ENCODE results near the gene CLEC4G.
A peak's percentile ranks its signal among the peaks of the same experiment; 100 is the strongest.

Gene CLEC4G

GRCh38 chr19:7697721-7698287 is 34.1 kb downstream of the CLEC4G start:
- no peak for DNase-seq (ENCODE audit: low read depth in 3 of 3)

GRCh38 chr19:7694499-7694898 is 37.4 kb downstream of the CLEC4G start:
- DNase-seq (ENCODE audit: low read depth in 3 of 3): no peak

- no peak for DNase-seq (ENCODE audit: low read depth in 3 of 3)
These were observed 39.4 kb downstream of the CLEC4G start for GRCh38 chr19:7692417-7693088.

- no peak for DNase-seq (ENCODE audit: low read depth in 3 of 3)
These were observed 40.4 kb downstream of the CLEC4G start for GRCh38 chr19:7691497-7691896.

- no peak for DNase-seq (ENCODE audit: low read depth in 3 of 3)
These were observed 41.1 kb downstream of the CLEC4G start for GRCh38 chr19:7690779-7691258.

GRCh38 chr19:7689165-7689564 is 42.7 kb downstream of the CLEC4G start:
- DNase-seq (ENCODE audit: low read depth in 3 of 3): no peak

- no peak for DNase-seq (ENCODE audit: low read depth in 3 of 3)
These were observed 44.7 kb downstream of the CLEC4G start for GRCh38 chr19:7687177-7687576.

GRCh38 chr19:7685546-7686445 is 46.1 kb downstream of the CLEC4G start:
- DNase-seq (ENCODE audit: low read depth in 3 of 3): no peak

- DNase-seq (ENCODE audit: low read depth in 3 of 3): no peak
These were observed 49.6 kb downstream of the CLEC4G start for GRCh38 chr19:7682175-7682855.

GRCh38 chr19:7681340-7682174 is 50.4 kb downstream of the CLEC4G start:
- peak; percentile 56 to 80 (median 68) for DNase-seq (ENCODE audit: low read depth in 3 of 3)

- DNase-seq (ENCODE audit: low read depth in 3 of 3): peak; percentile 73 to 85 (median 80)
These were observed 51.1 kb downstream of the CLEC4G start, which contains the start of gene TRAPPC5 for GRCh38 chr19:7680606-7681339. TSS of gene TRAPPC5 (plus strand) at chr19:7680833. CDS start at chr19:7682254, 1,421 bp downstream.

- no peak for DNase-seq (ENCODE audit: low read depth in 3 of 3)
These were observed 51.9 kb downstream of the CLEC4G start for GRCh38 chr19:7679771-7680605.

GRCh38 chr19:7678971-7679751 is 52.7 kb downstream of the CLEC4G start:
- peak in 2 of 3 experiments; percentile 56 to 64 for DNase-seq (ENCODE audit: low read depth in 3 of 3)
